RCC 7860 (cell line): ENCODE measurements around the gene MTHFD2L.
"Not testable (repeated sequence)": the region's sequence is repeated elsewhere in the genome, so short reads cannot be mapped to it uniquely, and the experiment has no call there.

Source experiments
- DNase-seq: peaks from one replicate; pipeline ENCODE4 v3.0.0-alpha.2; 2015; ENCODE audit warnings: low spot score
- FAIRE-seq: peaks from 2 replicates; lab custom pipeline; 2012; peaks lifted over from hg19 to GRCh38; lab: Jason Lieb, UNC

MTHFD2L gene

GRCh38 chr4:74181219-74181618 is 23.3 kb downstream of the MTHFD2L start:
- DNase-seq (peak; percentile 40), FAIRE-seq (peak; percentile 29)

DNA sequence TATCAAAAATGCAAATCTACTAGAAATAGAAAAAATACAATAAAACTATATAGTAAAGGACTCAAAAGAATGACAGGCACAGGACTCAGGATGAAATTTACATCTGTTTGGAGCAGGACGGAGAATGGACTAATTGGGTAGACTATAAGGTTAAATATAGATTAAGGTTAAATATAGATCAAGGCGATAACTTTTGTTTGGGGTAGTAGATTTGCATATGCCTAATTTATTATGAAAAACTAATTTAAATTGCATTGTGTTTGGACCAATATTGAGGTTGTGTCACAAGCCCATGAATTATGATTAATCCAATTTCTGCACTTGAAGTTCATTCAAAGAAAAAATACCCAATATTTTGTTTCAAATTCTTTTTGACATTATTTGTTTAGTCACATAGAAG is 31.0 kb downstream of the MTHFD2L start:
- FAIRE-seq (no peak), DNase-seq (no peak)

- FAIRE-seq (peak; percentile 86), DNase-seq (peak; percentile 51)
Observed at GRCh38 chr4:74189331-74190043, 31.6 kb downstream of the MTHFD2L start.

- DNase-seq (no peak), FAIRE-seq (no peak)
Observed at GRCh38 chr4:74190332-74190731, 32.4 kb downstream of the MTHFD2L start.

- FAIRE-seq (no peak), DNase-seq (no peak)
Observed at GRCh38 chr4:74190919-74191397, 33.0 kb downstream of the MTHFD2L start.

GRCh38 chr4:74197080-74197479 is 39.2 kb downstream of the MTHFD2L start:
- DNase-seq (no peak), FAIRE-seq (no peak)

DNA sequence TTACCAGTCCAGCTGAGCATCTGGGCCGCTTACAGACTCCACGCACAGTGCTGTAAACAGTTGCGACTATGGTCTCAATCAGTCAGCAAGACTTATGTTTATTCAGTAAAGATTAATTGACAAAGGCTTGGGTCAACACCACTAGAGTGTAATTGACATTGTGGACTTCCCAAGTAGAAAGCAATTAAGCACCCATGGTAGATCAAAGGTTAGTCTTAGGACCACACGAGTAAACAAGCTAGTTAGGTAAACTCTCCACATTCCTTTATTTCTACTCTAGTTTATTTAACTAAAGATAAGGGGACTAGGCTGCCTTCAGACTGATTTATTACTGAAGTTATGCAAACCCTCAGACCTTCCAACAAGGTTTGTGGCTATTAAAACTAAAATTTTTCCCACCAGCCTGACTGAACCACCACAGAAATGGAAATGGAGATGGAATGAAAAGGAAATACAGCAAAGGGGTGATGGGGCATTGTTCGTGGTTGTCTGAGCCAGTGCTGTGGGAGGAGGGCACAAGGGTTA is 44.2 kb downstream of the MTHFD2L start:
- no peak for DNase-seq
- no peak for FAIRE-seq

GRCh38 chr4:74203467-74203866 is 45.5 kb downstream of the MTHFD2L start:
- no peak for FAIRE-seq
- no peak for DNase-seq

DNA sequence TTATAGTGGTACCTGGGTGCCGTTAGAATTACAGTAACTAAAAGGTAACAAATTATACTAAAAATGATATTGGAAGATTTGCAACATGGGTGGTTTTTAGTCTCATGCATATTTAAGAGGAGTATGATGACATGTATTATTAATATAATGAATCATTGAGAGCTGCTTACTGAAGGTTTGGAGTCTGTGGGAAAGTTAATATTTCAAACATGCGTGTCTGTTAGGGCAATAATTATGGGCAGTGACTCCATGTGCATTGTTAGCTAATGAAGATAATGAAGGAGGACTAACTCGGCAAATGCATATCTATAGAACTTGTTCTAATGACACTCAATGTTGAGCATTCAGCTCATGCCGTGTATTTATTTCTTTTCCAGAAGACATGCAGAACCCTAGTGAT is 47.1 kb downstream of the MTHFD2L start:
- no peak for DNase-seq
- no peak for FAIRE-seq

- FAIRE-seq (no peak), DNase-seq (no peak)
Observed at GRCh38 chr4:74205559-74205958, 47.6 kb downstream of the MTHFD2L start.

- FAIRE-seq (peak; percentile 89), DNase-seq (peak; percentile 85)
Observed at GRCh38 chr4:74206088-74206825, 48.3 kb downstream of the MTHFD2L start.

DNA sequence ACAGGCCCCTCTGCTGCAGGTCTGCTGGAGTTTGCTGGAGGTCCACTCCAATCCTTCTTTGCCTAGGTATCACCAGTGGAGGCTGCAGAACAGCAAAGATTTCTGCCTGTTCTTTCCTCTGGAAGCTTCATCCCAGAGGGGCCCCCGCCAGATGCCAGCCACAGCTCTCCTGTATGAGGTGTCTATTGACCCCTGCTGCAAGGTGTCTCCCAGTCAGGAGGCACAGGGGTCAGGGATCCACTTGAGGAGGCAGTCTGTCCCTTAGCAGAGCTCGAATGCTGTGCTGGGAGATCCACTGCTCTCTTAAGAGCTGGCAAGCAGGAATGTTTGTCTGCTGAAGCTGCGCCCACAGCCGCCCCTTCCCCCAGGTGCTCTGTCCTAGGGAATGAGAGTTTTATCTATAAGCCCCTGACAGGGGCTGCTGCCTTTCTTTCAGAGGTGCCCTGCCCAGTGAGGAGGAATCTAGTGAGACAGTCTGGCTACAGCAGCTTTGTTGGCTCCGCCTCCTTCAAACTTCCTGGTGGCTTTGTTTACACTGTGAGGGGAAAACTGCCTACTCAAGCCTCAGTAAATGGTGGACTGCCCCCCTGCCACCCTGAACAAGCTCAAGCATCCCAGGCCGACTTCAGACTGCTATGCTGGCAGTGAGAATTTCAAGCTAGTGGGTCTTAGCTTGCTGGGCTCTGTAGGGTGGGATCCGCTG is 56.7 kb downstream of the MTHFD2L start:
- FAIRE-seq, DNase-seq: not testable (repeated sequence)

DNA sequence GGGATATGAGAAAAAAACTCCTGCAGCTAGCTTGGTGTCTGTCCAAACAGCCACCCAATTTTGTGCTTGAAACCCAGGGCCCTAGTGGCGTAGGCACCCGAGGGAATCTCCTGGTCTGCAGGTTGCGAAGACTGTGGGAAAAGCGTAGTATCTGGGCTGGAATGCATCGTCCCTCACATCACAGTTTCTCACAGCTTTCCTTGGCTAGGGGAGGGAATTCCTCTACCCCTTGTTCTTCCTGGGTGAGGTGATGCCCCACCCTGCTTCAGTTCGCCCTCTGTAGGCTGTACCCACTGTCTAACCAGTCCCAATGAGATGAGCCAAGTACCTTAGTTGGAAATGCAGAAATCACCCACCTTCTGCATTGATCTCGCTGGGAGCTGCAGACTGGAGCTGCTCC is 57.3 kb downstream of the MTHFD2L start:
- not testable (repeated sequence) for DNase-seq, FAIRE-seq

DNA sequence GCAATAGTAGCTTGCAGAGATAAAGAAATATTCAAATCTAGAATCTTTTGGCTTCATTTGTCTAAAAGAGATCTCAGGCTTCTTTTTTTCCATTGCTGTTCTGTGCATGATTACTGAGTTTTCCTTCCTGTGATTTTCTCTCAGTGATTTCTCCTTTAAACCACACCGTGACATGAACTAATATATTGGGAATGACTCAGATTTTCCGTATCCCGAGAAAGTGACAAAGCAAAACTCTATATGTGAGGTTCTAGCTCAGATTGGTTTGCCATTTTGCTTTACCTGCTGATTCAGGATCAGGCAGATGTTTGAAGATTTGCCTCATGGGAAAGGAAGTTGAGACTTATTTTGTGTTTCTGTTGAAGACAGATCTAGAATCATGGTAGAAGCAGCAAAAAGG is 59.4 kb downstream of the MTHFD2L start:
- peak; percentile 82 for DNase-seq
- peak; percentile 86 for FAIRE-seq

DNA sequence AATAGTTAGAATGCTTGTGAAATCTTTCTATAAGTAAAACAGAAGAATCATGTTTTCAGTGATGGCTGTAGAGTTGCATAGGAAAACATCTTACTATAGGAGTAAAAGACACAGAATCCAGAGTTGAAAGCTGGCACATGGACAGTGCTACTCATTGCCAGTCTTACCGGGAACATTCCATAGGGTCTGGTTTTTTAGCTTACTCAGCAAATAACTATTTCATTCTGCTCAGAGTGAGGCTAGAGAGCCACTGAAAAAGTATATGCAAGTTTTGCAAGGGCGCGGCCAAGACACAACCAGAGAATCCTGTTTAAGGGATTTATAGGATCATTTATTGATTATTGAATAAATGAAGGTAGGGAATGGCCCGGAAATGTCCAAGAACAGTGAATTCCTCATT is 60.3 kb downstream of the MTHFD2L start:
- FAIRE-seq (peak; percentile 11), DNase-seq (peak; percentile 59)

- no peak for DNase-seq
- FAIRE-seq: no peak
Observed at GRCh38 chr4:74219240-74219639, 61.3 kb downstream of the MTHFD2L start.

DNA sequence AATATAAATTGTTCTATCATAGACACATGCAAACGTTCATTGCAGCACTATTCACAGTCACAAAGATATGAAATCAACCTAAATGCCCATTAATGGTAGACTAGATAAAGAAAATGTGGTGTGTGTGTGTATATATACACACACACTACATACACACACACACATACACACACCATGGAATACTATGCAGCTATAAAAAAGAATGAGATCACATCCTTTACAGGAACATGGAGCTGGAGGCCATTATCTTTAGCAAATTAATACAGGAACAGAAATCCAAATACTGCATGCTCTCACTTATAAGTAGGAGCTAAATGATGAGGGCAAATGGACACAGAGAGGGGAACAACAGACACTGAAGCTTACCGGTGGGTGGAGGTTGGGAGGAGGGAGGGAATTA is 65.2 kb downstream of the MTHFD2L start:
- no peak for DNase-seq
- FAIRE-seq: no peak

- peak; percentile 63 for FAIRE-seq
- DNase-seq: peak; percentile 46
Observed at GRCh38 chr4:74223801-74224200, 65.9 kb downstream of the MTHFD2L start.

DNA sequence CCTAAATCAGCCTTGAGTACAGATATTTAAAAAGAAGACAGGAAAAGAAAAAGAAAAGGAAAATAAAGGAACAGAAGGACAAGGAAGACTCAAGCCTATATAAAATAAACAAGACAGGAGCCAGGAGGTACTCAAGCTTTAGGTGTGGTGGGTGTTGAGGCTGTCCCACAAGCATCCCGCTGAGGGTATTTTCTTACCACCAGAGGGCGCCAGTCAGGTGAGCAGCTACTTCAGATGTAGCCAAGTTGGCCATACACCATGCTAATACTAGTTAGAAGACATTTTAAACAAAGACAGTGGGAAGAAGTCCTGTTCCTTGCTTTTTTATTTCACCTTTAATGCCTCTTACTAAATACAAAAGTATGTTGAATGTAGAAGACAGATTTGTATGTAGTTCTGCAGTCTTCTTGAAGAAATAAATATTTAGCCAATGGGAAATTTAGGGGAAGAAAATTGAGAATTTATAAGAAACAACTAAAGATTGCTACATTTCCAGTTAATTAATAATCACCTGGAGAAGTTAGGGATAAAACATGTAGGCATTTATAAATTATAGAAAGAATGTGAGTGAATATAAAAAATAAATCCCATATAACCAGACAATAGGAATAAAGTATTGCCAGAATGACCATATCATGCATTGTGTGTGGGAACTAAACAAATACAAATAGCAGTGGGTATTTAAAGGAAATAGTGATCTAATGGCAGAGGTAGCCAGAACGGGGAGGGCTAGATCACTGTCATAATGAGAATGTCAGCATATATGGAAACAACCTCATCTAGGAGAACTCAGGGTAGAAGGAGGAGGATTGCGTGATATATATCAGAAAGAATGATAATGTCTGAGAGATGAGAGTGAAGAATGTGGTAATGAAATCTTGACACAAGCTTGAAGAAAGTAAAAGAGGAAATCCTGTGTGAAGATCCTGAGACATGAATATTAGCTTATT is 71.0 kb downstream of the MTHFD2L start:
- DNase-seq: peak; percentile 59
- FAIRE-seq: peak; percentile 22

DNA sequence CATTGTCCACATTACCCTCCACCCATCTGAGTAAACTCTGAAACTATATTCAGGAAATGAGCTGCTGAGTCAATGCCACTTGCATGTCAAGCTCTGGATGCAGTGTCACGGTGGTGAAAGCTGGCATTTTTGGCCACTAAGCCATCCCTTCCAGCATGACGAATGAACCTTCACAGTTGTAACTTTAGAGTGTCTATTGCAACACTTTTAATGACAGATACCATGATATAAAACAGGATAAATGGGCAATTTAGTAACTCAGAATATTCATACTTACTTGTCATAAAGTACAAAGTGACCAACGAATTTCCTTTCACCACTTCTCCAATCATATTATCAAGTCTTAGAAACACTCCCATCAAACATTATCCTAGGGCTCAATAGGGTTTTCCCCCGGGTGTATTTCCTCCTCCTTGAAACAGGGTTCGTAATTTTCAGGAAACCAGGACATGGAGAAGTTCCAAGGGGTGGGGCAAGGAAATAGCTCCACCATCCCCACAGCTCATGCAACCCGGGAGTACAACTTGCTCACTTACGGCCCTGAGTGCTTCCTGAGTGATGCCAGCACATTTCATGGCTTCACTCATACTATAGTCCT is 73.1 kb downstream of the MTHFD2L start:
- peak; percentile 89 for DNase-seq
- FAIRE-seq: peak; percentile 91
